KBM-7 (cell line): ENCODE data around the gene OPCML.

Source experiments
- DNase-seq: peaks from one replicate; pipeline ENCODE4 v3.0.0-alpha.2; 2015
- in situ Hi-C: fragments of 300-500 bp; cut with MboI; formaldehyde crosslinking; loops from 2 replicates; pipeline ENCODE4 v1.14.3; 2020; ENCODE audit warnings: low sequenced_read_pairs, low pct_unique_long_range_greater_than_20kb, mixed read lengths

Gene OPCML

GRCh38 chr11:132960273-132961078, 571.8 kb downstream of the OPCML start:
- in situ Hi-C loops: no loop called here
- DNase-seq: no peak

DNA sequence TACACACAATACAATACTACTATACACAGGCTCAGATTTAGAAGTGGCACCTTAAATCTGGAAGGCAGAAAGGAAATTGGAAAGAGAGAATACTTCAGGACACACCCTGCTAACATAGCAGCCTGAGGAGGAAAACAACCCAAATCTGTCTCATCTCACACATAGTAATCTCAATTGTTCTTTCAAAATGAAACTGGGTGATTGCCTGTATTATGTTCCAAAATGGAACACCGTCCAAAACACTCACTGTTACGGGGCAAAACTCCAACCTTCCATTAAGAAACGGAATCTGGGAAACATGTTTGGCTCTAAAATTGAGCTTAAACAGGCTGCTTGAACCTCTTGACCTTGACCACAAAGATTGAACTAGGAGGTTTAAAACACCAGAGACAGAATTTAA, 572.6 kb downstream of the OPCML start:
- in situ Hi-C loops: no loop called here
- DNase-seq: no peak

DNA sequence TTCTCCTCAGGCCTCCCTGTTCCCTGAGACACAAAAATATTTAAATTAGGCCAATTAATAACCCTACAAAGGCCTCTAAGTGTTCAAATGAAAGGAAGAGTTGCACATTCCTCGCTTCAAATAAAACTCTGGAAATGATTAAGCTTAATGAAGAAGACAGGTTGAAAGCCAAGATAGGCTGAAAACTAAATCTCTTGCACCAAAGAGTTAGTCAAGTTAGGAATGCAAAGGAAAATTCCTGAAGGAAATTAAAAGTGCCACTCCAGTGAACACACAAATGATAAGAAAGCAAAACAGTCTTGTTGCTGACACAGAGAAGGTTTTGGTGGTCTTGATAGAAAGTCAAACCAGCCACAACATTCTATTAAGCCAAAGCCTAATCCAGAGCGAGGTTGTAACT, 574.4 kb downstream of the OPCML start:
- in situ Hi-C loops: no loop called here
- DNase-seq: no peak

DNA sequence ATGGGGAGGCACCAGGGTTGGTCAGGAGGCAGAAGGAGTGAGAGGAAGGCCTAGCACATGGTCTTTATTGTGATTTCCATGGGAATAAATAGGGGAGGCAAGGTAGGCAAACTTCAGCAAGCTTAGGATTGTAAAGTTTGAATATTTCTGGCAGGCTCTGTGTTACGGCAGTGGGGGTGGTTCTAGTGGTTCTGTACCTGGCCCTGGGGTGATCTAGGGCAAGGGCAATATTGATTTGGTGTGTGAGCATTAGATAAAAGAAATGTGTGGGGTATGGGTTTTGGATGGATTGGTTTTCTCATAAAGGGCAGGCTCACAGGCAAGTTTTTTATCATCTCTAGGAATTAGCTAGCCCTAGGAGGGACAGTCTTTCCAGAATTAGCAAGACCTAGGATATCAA, 584.0 kb downstream of the OPCML start:
- in situ Hi-C loops: no loop called here
- no peak for DNase-seq

- in situ Hi-C loops: no loop called here
- DNase-seq: no peak
Measured at GRCh38 chr11:132944569-132944944, 587.7 kb downstream of the OPCML start.

DNA sequence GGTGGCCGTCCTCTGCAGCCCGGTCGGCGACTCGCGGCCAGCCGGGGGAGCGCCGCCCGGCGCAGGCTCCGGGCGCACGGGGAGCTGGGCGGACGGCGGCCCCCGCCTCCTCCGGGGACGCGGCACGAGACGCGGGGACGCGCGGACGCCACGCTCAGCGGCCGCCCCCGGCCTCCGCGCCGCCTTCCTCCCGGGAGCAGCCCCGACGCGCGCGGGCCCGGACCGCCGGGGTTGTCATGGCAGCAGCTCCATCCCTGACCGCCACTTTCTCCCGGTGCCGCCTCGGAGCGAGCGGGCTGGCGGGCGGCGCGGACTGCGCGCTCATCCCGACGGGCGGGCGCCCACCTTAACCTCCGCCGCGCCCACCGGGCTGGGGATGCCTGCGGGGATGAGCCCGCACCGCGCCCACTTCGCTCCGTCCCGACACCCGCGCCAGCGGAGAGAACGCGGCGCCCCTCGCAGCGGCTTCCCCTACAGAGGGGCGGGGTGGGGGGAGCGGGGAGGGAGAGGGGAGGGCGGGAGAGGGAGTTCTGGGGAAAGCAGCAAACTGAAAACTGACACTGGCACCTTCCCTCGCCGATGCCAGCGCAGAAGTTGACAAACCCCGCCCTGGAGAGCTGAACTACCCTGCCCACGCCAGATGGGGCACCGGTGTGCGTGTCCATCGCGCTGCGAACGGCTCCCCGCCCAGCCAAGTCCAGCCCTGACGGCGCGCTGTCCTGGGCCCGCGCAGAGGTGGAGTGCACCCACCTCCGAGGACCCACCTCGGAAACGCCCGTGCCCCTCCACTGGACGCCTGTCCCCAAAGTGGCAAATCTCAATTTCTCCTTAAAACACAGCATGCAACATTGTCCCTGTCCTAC, 588.4 kb downstream of the OPCML start:
- no peak for DNase-seq
- in situ Hi-C loops: no loop called here

DNA sequence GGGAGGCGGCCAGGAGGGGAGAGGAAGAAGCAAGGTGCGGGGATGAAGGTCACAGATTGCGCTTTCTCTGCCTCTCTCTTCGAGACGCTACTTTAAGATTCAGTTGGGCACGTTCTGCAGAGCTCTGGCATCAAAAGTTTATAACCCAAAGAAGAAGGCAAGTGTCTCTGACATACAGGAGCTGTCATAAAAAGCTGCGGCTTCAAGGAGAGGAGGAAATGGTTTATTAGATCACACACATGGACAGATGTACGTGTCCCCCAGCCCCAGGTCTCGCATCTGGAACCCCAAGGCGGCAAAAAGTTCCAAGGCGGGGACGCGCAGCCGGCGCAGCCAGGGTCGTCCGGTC, 589.0 kb downstream of the OPCML start:
- in situ Hi-C loops: no loop called here
- DNase-seq: no peak

DNA sequence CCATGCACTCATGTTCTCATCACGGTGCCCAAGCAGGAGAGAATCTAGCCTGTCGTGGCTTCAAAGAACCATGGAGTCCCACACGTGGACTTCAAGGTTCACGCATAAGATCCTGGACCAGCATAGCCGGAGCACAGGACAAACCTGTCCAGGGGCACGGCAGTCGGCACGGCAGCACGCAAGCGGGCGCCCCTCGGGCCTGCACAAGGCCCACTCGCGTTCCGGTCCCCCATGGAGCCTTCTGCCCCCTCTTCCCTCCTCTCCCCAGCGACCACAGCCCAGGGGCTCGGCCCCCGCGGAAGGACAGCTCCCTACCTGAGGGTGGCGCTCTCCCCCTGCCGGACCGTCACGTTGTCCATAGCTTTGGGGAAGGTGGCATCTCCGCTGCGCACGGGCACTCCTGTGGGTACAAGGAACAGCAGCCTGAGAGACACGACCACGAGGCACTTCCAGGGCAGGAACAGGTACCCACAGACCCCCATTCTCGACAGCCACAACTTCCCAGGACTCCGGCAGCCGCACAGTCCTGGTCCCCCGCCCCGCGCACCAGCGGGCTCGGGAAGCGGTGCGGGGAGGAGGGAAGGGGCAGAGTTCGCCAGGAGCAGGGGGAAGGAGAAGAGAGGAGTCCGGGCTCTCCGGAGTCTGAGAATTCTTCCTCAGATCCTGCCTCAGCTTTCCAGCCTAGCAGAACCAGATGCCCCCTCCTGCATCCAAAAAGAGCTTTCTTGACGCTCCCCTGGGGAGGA, 589.5 kb downstream of the OPCML start:
- in situ Hi-C loops: no loop called here

DNA sequence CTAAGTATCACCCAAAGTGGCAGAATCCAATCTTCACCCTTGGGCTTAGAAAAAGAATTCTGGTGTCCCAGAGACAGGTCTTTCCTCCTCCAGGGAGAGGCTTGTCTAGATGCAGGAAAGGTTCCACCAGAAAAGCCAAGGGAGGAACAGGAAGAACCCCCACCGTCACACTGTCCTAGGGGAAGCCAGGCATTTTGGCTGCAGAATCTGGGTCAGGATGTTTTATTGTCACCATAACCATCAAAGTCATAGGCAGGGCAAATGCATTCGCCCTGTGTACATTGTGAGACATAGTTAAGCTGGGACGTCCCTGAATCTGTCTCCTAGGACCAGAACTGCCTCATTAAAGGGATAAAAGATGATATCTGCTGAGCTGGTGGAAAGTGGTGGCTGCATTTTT, 590.5 kb downstream of the OPCML start:
- in situ Hi-C loops: no loop called here
- no peak for DNase-seq

More for the DNA sequence above, 589.5 kb downstream of the OPCML start:
- no peak for DNase-seq

DNA sequence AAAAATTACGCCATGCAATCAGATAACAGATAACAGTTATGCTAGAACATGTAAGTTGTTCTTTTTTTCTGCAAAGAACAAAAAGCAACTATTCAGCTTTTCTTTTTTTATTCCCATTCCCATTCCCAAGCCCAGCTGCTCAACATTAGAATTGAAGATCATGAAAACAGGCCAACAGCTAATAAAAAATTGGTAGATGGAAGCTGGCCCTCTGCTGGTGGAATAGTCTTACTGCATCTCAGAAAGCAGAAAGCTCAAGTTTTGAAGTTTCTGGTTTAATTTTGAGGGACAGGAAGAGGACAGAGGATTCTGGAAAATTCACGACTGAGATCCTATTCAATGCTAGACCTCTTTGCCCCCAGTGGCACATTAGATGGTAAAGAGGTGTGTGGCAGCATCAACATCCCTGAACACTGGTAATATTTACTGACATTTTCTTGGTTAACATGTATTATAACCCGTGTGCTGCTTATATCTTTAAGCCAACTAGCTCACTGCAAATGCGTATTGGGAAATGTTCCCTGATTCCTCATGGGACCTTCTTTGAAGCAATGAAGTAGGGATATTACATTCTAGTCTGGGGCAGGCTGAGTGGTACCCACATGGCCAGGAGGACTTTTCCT, 591.2 kb downstream of the OPCML start:
- DNase-seq: peak; percentile 31
- in situ Hi-C loops: no loop called here

- in situ Hi-C loops: no loop called here
- DNase-seq: no peak
Measured at GRCh38 chr11:132937016-132937415, 595.3 kb downstream of the OPCML start.

DNA sequence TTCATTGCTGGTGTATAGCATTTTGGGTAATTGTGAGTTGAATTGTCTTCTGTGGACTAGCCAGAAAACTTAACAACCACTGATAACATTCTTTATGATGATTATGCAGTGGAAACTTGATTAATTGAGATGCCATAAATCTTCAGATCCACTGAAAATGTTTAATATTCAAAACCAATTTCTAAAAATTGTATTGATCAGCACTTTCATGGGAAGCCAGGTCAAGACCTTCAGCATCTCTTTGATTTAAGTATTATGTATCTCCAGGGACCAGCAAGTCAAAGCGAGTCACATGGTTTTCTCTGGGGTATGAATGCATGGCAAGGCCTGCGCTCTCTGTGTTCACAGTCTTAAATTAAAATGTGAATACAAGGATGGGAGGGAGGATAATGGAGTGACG, 596.9 kb downstream of the OPCML start:
- no peak for DNase-seq
- in situ Hi-C loops: no loop called here

DNA sequence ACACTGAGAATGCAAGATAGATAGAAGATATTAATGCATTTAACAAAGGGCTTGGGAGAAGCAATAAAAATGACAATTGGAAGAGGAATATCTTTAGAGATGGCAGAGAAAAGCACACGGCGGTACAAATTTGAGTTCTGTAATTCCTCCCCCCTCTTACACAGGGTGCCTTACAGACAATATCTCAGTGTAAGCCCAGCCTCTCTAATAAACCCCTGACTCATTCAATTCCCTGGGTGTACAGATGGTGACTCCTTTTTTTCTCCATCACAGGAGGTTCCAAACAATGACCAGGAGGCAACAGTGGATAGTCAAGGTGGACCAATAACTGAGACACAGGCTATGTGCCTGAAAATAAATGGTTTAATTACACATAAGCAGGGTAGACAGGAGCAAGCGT, 598.6 kb downstream of the OPCML start:
- in situ Hi-C loops: no loop called here
- no peak for DNase-seq

- no peak for DNase-seq
- in situ Hi-C loops: no loop called here
Measured at GRCh38 chr11:132925825-132926469, 606.4 kb downstream of the OPCML start.

DNA sequence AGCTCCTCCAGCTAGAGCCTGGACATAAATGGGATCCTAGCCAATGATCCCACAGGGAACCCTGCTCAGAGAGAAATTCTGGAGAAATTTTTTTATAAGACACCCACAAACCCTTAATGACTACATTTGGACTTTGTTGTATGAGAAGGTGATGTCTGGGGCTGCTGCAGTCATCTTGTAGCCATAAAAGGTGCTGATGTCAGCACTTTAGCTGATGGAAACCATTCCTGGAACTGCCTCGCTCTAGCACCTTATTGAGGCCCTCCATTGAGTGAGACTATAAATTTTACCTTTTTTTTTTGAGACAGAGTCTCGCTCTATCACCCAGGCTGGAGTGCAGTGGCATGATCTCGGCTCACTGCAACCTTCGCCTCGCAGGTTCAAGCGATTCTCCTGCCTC, 610.7 kb downstream of the OPCML start:
- in situ Hi-C loops: no loop called here
- DNase-seq: no peak

DNA sequence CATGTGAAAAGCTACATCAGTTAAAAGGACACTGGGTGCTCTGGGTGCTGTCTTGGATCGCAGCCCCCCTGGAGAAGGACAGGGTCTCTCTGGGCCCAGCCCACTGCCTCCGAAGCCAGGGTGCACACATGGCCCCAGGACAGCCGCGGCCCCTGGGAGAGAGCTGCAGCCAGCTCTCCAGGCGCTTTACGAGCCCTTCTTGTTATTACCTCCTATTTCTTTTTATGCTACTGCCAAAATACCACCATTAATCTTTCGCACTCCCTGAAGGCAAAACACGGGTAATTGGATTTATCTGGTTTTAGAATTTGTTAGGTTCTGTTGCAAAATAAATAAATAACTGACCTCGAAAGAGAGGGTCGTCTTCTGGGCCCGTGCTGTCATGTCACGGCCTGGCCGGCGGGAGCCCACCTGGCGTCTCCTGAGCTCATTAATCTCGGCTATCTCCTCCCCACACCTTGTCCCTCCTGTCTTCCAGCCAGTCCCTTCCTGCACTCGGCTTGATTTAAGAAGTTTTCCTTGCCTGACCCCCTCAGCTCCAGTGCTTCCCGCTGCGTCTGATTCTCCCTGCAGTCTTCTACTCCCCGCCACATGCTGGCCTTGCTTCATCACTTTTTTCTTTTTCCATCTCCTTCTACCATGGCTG, 611.7 kb downstream of the OPCML start:
- in situ Hi-C loops: no loop called here
- no peak for DNase-seq

GRCh38 chr11:132914600-132914999, 617.7 kb downstream of the OPCML start:
- in situ Hi-C loops: no loop called here
- DNase-seq: no peak

- in situ Hi-C loops: no loop called here
- no peak for DNase-seq
Measured at GRCh38 chr11:132913886-132914285, 618.4 kb downstream of the OPCML start.

GRCh38 chr11:132913295-132913694, 619.0 kb downstream of the OPCML start:
- no peak for DNase-seq
- in situ Hi-C loops: no loop called here
